Measurements from ENCODE around the gene SNRPD3.

Gene SNRPD3

DNA sequence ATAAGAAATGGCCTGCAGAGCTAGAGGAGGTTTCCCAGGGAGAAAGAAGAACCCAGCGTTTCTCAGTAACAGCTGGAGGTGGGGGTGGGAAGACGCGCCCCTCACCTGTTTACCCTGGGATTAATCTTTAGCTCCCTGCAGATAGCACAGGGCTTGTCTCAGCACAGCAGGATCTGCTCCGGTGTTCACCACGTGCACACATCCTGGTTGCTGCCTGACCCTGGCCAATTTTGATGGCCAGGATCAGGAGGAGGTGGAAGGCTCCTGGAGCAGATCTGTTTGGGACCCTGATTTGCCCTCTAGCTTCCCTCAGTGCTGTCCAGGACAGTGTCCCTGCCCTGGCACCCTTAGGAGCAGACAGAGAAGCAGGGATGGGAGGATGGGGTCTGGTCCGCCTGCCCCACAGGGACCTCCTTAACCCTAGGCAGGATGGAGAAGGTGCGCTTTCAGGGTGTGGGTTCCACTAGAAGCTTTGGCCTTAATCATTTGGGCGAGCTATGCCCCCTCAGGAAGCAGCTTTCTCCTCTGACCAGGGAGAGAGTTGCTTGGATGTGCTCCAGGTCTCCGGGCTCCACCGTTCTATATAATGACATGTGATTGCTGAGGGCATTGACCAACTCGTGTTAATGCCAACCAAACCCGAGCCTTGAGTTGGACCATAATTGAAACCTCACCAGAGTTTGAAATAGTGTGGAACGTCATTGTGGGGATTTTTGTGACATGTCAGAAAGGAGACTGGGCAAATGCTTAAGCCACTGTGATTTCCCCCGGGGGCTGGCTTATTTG, 41.4 kb upstream of the SNRPD3 start:
- peak overlapping the region; percentile 60 for H3K27ac ChIP-seq
- TF ChIP-seq ZFX (IDR thresholded peaks at IDR 0.05), result no peak
- no peak for TF ChIP-seq CTCF (conservative IDR thresholded peaks at IDR 0.05)

DNA sequence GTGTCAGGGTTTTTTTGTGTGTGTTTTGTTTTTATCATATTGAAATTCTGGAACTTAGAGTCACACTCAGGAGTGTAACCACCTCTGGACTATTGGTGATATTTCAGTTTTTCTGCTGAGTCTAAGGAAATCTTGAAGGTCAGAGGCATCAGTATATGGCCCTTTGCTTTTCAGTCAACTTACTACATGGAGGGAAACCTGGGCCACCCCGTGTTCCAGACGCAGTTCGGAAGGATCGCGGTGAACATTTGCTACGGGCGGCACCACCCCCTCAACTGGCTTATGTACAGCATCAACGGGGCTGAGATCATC, 40.8 kb upstream of the SNRPD3 start:
- peak overlapping the region; percentile 60 for H3K27ac ChIP-seq
- TF ChIP-seq CTCF (conservative IDR thresholded peaks at IDR 0.05), result no peak
- no peak for TF ChIP-seq ZFX (IDR thresholded peaks at IDR 0.05)

DNA sequence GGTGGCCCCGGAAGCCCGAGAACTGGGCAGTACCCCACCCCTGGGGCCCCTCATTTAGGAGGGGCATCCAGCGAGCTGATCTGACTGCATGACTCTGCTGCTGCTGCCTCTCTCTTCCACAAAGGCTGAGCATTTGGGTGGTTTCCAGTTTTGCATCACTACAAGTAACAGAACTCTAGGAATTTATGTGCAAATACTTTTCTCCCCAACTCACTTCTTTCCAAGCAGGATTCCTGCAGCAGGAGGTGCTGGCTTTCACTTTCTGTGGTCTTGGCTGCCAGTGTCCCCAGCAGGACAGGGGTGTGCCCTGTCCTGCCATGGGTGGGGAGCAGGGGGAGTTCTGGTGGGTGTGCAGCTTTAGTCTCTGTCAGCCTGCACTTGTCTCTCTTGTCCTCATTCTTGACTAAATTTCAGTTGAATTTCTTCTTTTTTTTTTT, 39.5 kb upstream of the SNRPD3 start:
- no peak for TF ChIP-seq CTCF (conservative IDR thresholded peaks at IDR 0.05)
- TF ChIP-seq ZFX (IDR thresholded peaks at IDR 0.05), result no peak
- no peak overlapping the region for H3K27ac ChIP-seq

DNA sequence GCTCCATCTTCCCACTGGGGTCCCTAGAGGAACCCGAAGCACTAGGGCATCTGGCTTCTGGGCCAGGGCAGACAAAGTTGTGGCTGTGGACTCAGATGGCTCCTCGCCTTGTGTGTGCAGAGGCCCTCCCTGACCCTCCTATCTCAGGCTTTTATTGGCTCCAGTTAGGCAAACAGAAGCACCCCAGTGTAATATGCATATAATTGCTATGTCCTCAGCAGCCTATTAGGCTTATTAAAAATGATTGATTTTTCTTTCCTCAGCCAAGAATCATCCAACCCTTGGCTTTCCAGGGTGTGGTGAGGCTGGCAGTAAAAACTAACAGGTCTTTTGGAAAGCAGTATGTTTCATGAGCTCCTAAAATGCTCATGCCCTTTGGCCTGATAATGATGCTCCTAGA, 38.4 kb upstream of the SNRPD3 start:
- TF ChIP-seq CTCF (conservative IDR thresholded peaks at IDR 0.05) (no peak), ZFX (IDR thresholded peaks at IDR 0.05) (no peak)
- H3K27ac ChIP-seq, result no peak overlapping the region

DNA sequence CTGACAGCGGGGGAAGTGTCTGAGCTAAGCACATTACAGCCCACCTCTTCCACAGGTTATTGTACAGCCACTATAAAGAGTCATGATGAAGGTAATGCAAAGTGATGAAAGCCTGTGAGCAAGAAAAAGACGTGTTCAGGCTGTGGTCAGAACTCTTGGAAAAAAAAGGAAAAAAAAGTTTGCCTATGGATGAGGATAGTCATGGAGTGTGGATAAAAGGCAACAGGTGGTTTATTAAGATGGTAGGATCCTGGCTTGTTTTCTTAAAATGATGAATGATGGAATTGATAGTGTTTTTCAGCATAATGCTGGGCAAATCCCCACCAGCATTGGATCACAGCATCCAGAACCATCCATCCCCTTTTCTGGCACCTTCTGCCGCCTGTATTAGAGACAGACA, 37.6 kb upstream of the SNRPD3 start:
- H3K27ac ChIP-seq, result no peak overlapping the region
- TF ChIP-seq ZFX (IDR thresholded peaks at IDR 0.05) (no peak), CTCF (conservative IDR thresholded peaks at IDR 0.05) (no peak)

GRCh38 chr22:24518771-24519485, 36.9 kb upstream of the SNRPD3 start:
- no peak for TF ChIP-seq CTCF (conservative IDR thresholded peaks at IDR 0.05)
- no peak overlapping the region for H3K27ac ChIP-seq

DNA sequence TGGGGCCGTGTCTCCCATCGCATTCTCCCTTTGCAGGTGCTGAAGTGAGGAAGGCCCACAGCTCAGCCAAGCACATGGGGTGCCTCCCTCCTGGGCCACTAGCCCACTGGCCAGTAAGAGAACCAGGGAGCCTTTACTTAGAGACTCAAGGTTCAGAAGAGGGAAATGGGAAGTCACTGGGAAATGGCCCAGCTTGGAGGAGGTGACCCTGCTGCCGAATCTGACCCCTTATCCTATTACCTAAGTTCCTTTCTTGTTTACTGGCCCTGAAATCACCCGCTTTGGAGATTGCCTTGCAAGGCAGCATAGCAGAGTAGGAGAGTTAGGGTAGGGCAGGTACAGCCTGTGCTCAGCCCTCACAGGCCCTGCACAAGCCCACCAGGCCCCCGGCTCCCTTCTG, 36.3 kb upstream of the SNRPD3 start:
- no peak overlapping the region for H3K27ac ChIP-seq
- TF ChIP-seq CTCF (conservative IDR thresholded peaks at IDR 0.05) (no peak), ZFX (IDR thresholded peaks at IDR 0.05) (no peak)
